Peyer's patch (tissue), 4 donors: ENCODE measurements around the gene MBNL2.

Source experiments
- CTCF ChIP-seq, 6 experiments: fragments of 450-650 bp in 4 of 6; fragments of 200-600 bp in 2 of 6; sonication (generic) in 1 of 6; IDR thresholded peaks; one replicate each; pipeline ENCODE4 v1.5.1; 2017 to 2019; ENCODE audit warnings: antibody characterized with exemption in 6 of 6, mild to moderate bottlenecking in 3 of 6, moderate library complexity in 1 of 6
- POLR2A ChIP-seq, 2 donors: fragments of 450-650 bp; IDR thresholded peaks; one replicate each; pipeline ENCODE4 v1.5.1; 2017; ENCODE audit warnings: antibody characterized with exemption in 2 of 2, mild to moderate bottlenecking in 2 of 2, moderate library complexity in 2 of 2

GRCh38 chr13:97306106-97306505 is 84.0 kb downstream of the MBNL2 start:
- TF ChIP-seq CTCF (IDR thresholded peaks at IDR 0.05) = no peak
- no peak for TF ChIP-seq POLR2A (IDR thresholded peaks at IDR 0.05)
